Stimulated activated CD8-positive, alpha-beta memory T cell treated with anti-CD3 and anti-CD28 coated beads, Interleukin-15, amount 100 ng/mL, for 1 hour (primary cell): ENCODE data around the gene LRRC36.

Experiments
- DNase-seq: peaks from one replicate; pipeline ENCODE4 v3.0.0-alpha.2; 2020; ENCODE audit warnings: low read depth

Gene LRRC36

GRCh38 chr16:67424261-67424615 lies 97.6 kb downstream of the LRRC36 start:
- DNase-seq = no peak

- no peak for DNase-seq
Observed at GRCh38 chr16:67425061-67425460, 98.4 kb downstream of the LRRC36 start.

GRCh38 chr16:67425580-67425979 lies 99.0 kb downstream of the LRRC36 start:
- no peak for DNase-seq

- no peak for DNase-seq
Observed at GRCh38 chr16:67426022-67426421, 99.4 kb downstream of the LRRC36 start.

GRCh38 chr16:67426950-67427349 lies 100.3 kb downstream of the LRRC36 start:
- DNase-seq = no peak

- DNase-seq = peak; percentile 13
Observed at GRCh38 chr16:67428146-67428731, 101.6 kb downstream of the LRRC36 start.

- DNase-seq = no peak
Observed at GRCh38 chr16:67429053-67429798, 102.6 kb downstream of the LRRC36 start.

GRCh38 chr16:67429799-67430503 lies 103.3 kb downstream of the LRRC36 start:
- DNase-seq = no peak

- no peak for DNase-seq
Observed at GRCh38 chr16:67430504-67430976, 103.9 kb downstream of the LRRC36 start.

GRCh38 chr16:67430977-67431774 lies 104.6 kb downstream of the LRRC36 start, which contains the start of gene HSD11B2:
TSS of gene HSD11B2 (plus strand) at chr16:67431121. CDS start at chr16:67431249, 128 bp downstream.
- no peak for DNase-seq

GRCh38 chr16:67431775-67432505 lies 105.3 kb downstream of the LRRC36 start:
- DNase-seq = no peak

- DNase-seq = no peak
Observed at GRCh38 chr16:67432506-67432890, 105.9 kb downstream of the LRRC36 start.

GRCh38 chr16:67433131-67433719 lies 106.6 kb downstream of the LRRC36 start:
- DNase-seq = no peak
